Stimulated activated naive CD8-positive, alpha-beta T cell treated with anti-CD3 and anti-CD28 coated beads, Interleukin-15, amount 100 ng/mL, for 72 hours (primary cell): ENCODE data around the gene SLIT3.

Experiments used
- ATAC-seq: fragments of 150-1000 bp; cut with Tn5 transposase; 2 replicates; pipeline ENCODE4 v1.10.0; 2021; ENCODE audit warnings: mild to moderate bottlenecking, moderate library complexity
- DNase-seq, 2 donors: peaks; one replicate each; pipeline ENCODE4 v3.0.0; 2021 to 2022
- H3K27ac Mint-ChIP-seq, 2 donors: one replicate each; pipeline ENCODE4 v1.8.0; 2022; ENCODE audit warnings: mild to moderate bottlenecking in 2 of 2, mixed read lengths in 2 of 2, moderate library complexity in 2 of 2
- H3K27me3 Mint-ChIP-seq: one replicate; pipeline ENCODE4 v1.8.0; 2022; ENCODE audit warnings: mixed read lengths
- H3K4me1 Mint-ChIP-seq: one replicate; pipeline ENCODE4 v1.8.0; 2022; ENCODE audit warnings: mild to moderate bottlenecking, mixed read lengths
- H3K4me3 Mint-ChIP-seq, 2 donors: one replicate each; pipeline ENCODE4 v1.8.0; 2022; ENCODE audit warnings: mild to moderate bottlenecking in 2 of 2, mixed read lengths in 2 of 2, moderate library complexity in 1 of 2
- H3K9me3 Mint-ChIP-seq, 2 donors: one replicate each; pipeline ENCODE4 v1.8.0; 2022; ENCODE audit warnings: mixed read lengths in 2 of 2

The SLIT3 gene

DNA sequence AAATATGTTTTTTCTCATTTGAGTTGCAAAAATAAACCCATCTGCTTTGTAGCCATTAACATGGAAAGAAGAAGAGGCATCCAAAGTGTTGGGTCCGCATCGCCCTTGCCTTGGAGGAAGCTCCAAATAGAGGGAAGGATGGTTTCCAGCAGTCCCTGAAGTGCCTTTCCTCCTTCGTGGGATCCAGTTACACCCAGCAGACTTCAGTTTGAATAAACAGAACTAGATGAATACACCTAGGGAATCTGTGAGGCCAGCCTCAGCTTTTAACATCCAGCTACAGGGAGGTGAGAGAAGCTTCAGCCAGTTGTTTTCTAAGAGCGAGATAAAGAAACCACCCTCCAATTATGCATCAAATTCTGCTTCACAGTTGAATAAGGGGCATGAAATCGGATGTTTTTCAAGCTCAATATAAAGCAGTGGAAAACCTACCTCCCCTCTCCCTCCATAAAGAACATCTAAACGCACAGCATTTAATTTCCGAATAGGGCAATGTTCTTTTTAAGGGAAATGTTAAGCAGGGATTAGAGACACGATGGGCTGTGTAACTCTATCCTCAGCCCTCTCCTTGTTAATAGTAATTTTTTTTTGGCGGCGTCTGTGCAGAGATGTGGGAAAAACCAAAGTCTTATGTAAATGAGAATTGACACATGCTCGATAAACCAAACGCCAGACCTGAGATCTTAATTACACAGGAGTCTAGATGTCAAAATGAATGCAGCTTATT is 264.7 kb downstream of the SLIT3 start:
- H3K9me3 Mint-ChIP-seq: peaks cover 0 to 4% of the 10 kb centered on the region in 2 donors
- H3K4me1 Mint-ChIP-seq: no peaks in the 10 kb centered on the region
- ATAC-seq (no peak), DNase-seq (no peak)
- H3K4me3 Mint-ChIP-seq: no peak overlapping the region
- no peak overlapping the region for H3K27ac Mint-ChIP-seq
- peaks cover 10% of the 10 kb centered on the region for H3K27me3 Mint-ChIP-seq

DNA sequence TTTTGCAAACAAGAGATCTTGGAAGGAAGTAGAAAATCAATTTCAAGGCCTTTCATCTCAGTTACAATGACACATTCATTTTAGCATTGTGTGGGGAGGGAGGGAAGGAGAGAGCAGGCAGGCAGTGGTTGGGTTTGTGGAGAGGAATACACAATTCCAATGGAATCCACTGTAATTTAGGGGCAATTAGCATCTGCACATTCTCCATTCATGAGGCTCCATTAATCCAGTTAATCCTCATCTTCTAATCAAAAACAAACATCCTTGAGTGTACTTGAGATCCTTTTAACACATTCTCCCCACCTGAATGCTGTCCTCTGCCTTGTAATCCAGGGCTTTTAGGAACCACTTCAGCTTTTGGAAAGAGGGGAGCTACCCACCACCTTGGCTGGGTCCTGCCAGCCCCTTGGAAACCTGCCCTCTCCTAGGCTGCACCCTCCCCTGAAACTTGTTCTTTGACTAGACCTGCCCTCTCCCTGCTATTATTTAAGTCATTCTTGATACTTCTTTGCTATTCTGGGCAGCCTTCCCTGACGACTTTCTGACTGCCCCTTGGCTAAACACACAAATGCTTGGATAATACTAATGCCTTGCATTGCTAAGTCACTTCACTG is 271.2 kb downstream of the SLIT3 start:
- DNase-seq (no peak), ATAC-seq (no peak)
- no peak overlapping the region for H3K4me3 Mint-ChIP-seq
- peaks cover 0 to 4% of the 10 kb centered on the region in 2 donors for H3K9me3 Mint-ChIP-seq
- H3K4me1 Mint-ChIP-seq: no peaks in the 10 kb centered on the region
- peaks cover 30% of the 10 kb centered on the region for H3K27me3 Mint-ChIP-seq
- H3K27ac Mint-ChIP-seq: no peak overlapping the region

DNA sequence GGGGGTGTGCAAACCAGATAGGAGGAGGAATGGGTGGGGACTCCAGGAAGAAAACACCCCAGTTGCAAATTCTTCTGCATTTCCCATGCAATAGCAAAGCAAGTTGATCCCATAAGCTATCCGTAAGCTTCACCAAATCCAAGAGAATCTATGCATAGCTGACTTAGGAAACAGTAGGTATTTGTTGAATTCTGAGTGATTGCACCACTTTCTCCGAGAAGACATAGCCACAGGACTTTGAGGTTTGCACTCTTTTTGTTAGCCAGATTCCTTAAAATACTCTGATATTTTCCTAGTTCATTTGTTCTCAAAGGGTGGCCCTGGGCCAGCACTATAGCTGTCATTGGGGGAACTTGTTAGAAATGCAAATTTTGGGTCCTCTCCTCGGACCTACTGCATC is 271.9 kb downstream of the SLIT3 start:
- no peak overlapping the region for H3K27ac Mint-ChIP-seq
- no peak for ATAC-seq
- peaks cover 37% of the 10 kb centered on the region for H3K27me3 Mint-ChIP-seq
- H3K4me1 Mint-ChIP-seq: no peaks in the 10 kb centered on the region
- H3K9me3 Mint-ChIP-seq: peaks cover 0 to 4% of the 10 kb centered on the region in 2 donors
- DNase-seq: no peak
- H3K4me3 Mint-ChIP-seq: no peak overlapping the region

DNA sequence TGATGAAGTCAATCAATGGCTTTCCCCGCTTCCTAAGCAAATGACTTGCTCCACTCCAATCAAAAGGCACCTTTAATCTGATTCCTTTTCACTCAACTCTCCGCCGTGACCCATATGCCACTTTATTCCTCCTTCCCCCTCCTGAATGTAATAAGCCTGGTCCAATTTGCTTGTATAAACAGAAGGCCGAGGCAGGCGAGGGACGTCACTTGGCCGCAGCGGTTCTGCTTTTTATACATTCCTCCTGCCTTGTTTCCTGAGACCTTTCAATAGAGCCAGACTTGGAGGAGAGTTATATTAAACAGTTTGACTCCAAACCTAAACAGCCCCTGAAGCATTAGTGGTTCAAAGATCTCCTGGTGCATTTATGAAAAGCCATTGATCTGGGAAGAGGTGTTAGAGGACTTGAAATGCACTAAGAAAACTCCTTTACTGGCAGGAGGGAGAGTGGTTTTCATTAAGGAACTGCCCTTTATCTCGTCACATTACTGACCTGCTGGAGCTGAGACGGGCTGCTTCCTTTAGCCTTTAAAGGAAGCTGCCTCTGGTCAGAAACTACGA is 273.4 kb downstream of the SLIT3 start:
- no peak overlapping the region for H3K4me3 Mint-ChIP-seq
- H3K9me3 Mint-ChIP-seq: no peaks in the 10 kb centered on the region
- ATAC-seq (no peak), DNase-seq (no peak)
- H3K27me3 Mint-ChIP-seq: peaks cover 41% of the 10 kb centered on the region
- H3K4me1 Mint-ChIP-seq: no peaks in the 10 kb centered on the region
- H3K27ac Mint-ChIP-seq: no peak overlapping the region

DNA sequence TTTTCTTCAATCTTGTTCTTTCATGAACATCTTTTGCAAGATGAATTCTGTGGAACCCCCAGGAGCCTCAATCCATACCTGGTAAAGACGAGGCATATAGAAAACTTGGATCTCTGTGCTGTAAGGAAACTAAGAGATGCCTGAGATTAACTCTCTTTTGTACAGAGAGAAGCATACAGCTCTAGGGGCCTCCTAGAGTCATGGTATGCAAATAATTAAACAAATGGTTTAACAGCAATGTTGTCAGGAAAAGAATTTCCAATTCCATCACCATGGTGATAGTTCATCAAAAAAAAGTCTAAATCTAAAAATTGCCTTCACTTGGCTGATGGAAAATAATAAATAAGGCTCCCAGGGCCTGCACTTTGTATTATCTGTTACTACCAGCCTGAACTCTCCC is 275.4 kb downstream of the SLIT3 start:
- Mint-ChIP-seq H3K4me3 (no peak overlapping the region), H3K27me3 (peaks cover 41% of the 10 kb centered on the region)

DNA sequence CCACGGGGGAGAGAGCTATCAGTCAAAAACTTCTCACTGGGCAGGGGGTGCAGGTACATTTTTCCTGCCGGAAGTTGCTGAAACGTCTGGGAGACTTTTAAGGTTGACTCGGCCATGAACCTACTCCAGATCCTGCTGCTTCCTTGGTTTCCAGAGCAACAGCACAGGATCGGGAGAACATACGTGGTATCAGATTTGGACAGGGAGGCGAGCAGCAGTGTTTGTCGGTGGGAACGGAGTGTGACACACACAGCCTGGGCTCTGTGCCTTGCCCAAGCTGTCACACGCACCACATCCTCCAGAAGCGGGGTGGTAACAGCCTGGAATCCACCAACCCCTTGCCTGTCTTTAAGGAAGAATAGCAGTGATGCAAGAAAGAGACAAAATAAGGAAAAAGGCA is 276.5 kb downstream of the SLIT3 start:
- Mint-ChIP-seq H3K27ac (no peak overlapping the region), H3K9me3 (no peaks in the 10 kb centered on the region), H3K27me3 (peaks cover 41% of the 10 kb centered on the region), H3K4me3 (no peak overlapping the region), H3K4me1 (no peaks in the 10 kb centered on the region)
- no peak for ATAC-seq
- DNase-seq: no peak

More for the DNA sequence above, 275.4 kb downstream of the SLIT3 start:
- no peak overlapping the region for H3K27ac Mint-ChIP-seq
- no peaks in the 10 kb centered on the region for H3K9me3 Mint-ChIP-seq
- ATAC-seq (no peak), DNase-seq (no peak)
- H3K4me1 Mint-ChIP-seq: no peaks in the 10 kb centered on the region

DNA sequence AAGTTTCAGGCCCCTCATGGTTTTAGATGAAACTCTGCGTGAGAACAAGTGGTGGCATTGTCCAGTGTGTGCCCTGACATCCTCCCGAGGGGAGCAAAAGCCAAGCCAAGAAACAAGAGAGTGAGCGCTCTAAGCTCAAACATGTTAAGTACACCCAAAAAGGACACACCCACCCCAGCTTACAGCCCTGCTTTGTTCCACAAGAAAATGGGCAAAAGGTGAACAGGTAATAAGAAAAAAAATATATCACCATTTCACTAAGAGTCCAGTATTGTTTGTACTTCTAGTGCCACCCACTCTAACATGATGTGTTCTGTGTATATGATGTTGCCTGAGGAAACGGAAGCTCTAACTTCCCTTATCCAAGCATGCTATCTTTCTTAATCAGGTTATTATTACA is 278.2 kb downstream of the SLIT3 start:
- ATAC-seq (no peak), DNase-seq (no peak)
- Mint-ChIP-seq H3K4me3 (no peak overlapping the region), H3K27ac (no peak overlapping the region), H3K27me3 (peaks cover 31% of the 10 kb centered on the region), H3K4me1 (no peaks in the 10 kb centered on the region), H3K9me3 (no peaks in the 10 kb centered on the region)

DNA sequence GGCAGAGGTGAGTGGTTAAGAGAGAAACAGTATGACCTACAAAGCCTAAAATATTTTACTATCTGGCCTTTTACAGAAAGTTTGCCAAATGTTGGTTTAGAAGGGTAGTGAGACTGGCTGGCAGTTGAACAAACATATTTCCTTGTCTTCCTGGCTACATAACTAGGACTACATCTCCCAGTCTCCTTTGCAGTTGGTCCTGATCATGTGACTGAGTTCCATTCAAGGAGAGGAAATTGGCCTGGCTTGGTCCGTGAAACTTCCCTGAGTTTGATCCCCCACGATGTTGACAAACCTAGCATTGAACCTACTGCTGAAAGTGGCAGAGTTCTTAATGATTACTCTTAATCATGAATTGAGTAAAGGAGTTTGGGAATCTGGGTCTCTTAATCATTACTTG is 280.8 kb downstream of the SLIT3 start:
- H3K27me3 Mint-ChIP-seq: peaks cover 15% of the 10 kb centered on the region
- H3K4me3 Mint-ChIP-seq: no peak overlapping the region
- DNase-seq: no peak
- no peaks in the 10 kb centered on the region for H3K9me3 Mint-ChIP-seq
- ATAC-seq: no peak
- H3K4me1 Mint-ChIP-seq: no peaks in the 10 kb centered on the region
- H3K27ac Mint-ChIP-seq: no peak overlapping the region

DNA sequence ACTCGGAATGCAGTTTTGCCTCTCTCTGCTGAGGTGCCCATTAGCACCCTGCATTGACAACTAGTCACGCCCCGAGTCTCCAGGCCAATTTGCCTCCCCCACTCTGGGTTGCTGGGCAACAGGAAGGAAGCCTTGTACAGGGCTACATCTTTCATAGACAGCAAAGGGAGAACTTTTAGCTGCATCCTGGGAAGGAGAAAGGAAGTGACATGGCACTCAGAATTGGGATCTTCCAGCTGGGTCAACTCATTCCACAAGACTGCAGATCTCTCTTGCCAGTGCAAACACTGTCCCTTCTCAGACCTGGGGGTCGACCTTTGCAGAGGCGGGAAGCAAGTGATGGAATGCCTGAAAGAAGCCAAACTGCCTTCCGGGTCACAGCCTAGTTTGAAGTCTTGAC is 282.0 kb downstream of the SLIT3 start:
- no peak overlapping the region for H3K4me3 Mint-ChIP-seq
- DNase-seq: no peak
- peaks cover 9% of the 10 kb centered on the region for H3K27me3 Mint-ChIP-seq
- H3K4me1 Mint-ChIP-seq: no peaks in the 10 kb centered on the region
- H3K9me3 Mint-ChIP-seq: no peaks in the 10 kb centered on the region
- ATAC-seq: no peak
- H3K27ac Mint-ChIP-seq: no peak overlapping the region

DNA sequence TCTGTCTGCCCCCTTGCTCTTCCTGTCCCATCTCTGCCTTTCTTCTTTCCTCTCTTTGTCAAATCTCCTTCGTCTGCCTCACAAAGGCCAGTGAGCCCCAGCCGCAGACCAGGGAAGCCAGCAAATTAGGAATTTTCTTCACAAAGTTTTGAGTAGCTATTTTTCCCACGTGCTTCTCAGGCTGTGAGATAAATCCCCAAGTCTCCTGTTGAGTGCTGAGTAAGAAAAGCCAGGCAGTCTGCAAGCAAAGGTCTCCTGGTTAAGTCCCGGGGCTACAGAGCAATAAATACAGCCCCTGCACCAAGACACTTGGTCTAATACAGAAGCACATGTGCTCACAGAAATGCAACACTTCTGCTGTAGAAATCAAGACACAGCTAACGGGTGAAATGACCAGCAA is 284.9 kb downstream of the SLIT3 start:
- Mint-ChIP-seq H3K4me1 (no peaks in the 10 kb centered on the region), H3K9me3 (no peaks in the 10 kb centered on the region), H3K27me3 (peaks cover 15% of the 10 kb centered on the region), H3K4me3 (no peak overlapping the region), H3K27ac (no peak overlapping the region)
- ATAC-seq (no peak), DNase-seq (no peak)

DNA sequence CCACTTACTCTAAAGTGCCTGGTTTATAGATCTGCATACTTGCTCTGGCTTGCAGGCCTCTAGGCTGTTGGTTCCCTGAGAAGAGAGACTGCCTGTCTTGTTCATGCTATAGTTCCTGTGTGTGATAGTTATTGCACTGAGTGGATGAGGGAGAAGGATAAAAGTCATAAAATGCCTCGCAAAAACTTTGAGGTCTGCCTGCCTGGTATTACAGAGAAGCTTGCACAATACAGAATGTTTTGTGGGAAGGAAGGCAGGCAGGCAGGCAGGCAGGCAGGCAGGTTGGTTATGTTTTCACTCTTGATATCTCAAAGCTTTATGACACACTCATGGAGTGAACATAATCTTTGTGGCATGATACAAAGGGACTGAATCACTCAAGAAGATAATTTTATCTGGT is 287.1 kb downstream of the SLIT3 start:
- H3K27me3 Mint-ChIP-seq: peaks cover 31% of the 10 kb centered on the region
- H3K4me3 Mint-ChIP-seq: no peak overlapping the region
- DNase-seq: no peak
- no peak for ATAC-seq
- H3K27ac Mint-ChIP-seq: no peak overlapping the region
- no peaks in the 10 kb centered on the region for H3K9me3 Mint-ChIP-seq
- H3K4me1 Mint-ChIP-seq: no peaks in the 10 kb centered on the region

DNA sequence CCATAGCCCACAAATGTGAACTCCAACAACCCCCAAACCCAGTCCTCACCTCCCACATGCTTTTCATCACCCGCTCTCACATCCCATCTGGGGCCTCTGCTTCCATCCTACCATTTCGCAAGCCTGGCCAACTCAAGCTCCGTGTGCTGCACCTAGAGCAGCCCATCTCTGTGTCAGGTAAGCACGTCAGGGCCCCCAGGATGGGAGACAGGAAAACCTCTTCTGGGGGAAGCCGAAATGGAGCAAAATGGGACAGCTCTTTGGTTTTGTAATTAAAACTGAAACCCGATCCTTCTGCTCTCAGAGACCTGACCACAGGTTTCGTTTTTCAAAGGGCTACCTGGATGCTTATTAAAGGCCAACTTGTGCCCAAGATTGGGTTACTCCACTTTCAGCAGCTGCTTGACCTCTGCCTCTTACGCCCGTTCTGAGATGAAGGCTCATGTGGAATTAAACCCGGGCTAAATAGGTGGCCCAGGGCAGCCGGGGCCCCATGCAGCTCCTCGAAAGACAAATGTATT is 287.7 kb downstream of the SLIT3 start:
- H3K27ac Mint-ChIP-seq: no peak overlapping the region
- H3K4me3 Mint-ChIP-seq: no peak overlapping the region
- DNase-seq (no peak), ATAC-seq (no peak)
- peaks cover 32% of the 10 kb centered on the region for H3K27me3 Mint-ChIP-seq
- H3K9me3 Mint-ChIP-seq: no peaks in the 10 kb centered on the region
- H3K4me1 Mint-ChIP-seq: no peaks in the 10 kb centered on the region

DNA sequence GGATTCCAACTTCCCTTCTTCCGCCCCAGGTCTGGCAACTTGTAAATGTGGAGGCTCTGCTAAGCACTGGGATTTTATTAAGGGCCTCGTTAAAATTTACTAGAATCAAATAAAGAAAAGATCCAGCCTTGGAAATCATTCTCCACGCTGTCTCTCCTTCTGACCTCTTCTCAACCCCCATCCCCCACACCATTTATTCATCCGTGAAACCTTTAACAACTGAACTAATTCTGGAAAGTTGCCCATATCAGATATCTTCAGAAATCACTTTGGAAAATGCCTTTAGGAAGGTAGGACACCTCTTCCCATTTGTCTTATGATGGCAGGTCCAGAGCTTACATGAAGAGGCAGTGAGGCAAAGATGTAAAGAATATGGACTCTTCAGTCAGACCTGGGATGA is 288.5 kb downstream of the SLIT3 start:
- H3K27me3 Mint-ChIP-seq: peaks cover 32% of the 10 kb centered on the region
- H3K27ac Mint-ChIP-seq: peak overlapping the region in 1 of 2 donors; percentile 27
- no peaks in the 10 kb centered on the region for H3K4me1 Mint-ChIP-seq
- no peak for ATAC-seq
- no peak for DNase-seq
- H3K9me3 Mint-ChIP-seq: no peaks in the 10 kb centered on the region
- H3K4me3 Mint-ChIP-seq: no peak overlapping the region

DNA sequence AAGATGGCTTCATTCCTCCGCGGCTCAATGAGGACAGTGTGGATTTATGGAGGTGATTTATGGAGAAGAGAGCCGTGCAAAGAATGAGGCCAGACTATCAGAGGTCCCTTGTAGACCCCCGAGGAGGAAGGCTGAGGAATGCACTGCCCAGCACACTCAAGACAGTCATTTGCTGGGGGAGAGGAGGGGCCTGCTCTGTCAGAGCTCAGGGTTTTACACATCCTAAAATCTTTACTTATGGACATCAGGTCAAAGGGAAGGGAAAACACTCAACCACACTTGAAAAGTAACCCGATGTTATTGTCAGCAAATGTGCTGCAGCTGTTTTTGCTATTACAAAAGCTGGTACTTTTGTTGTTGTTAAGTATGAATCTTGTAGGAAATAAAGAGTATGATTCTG is 289.5 kb downstream of the SLIT3 start:
- H3K27me3 Mint-ChIP-seq: peaks cover 32% of the 10 kb centered on the region
- DNase-seq (no peak), ATAC-seq (no peak)
- H3K9me3 Mint-ChIP-seq: no peaks in the 10 kb centered on the region
- no peak overlapping the region for H3K27ac Mint-ChIP-seq
- H3K4me3 Mint-ChIP-seq: no peak overlapping the region
- H3K4me1 Mint-ChIP-seq: no peaks in the 10 kb centered on the region

DNA sequence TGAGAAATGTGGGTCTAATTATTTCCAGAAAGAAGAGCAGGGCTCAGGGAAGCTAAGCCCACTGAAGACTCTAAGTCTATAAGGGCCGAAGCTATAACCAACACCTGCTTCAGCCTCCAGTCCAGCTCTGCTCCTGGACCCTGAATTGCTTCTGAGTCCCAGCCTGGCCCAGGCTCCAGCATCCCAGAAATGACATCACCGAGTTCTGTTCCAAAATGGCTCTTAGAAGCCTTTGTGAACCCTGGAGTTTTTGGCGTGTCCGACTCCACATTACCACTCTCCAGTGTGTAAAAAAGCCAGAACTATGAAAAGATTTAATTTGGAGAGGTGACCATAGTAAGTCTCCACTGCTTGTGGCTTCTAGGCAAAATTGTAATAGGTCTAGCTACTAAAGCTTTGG is 289.9 kb downstream of the SLIT3 start:
- ATAC-seq (no peak), DNase-seq (no peak)
- peaks cover 32% of the 10 kb centered on the region for H3K27me3 Mint-ChIP-seq
- no peaks in the 10 kb centered on the region for H3K4me1 Mint-ChIP-seq
- no peak overlapping the region for H3K4me3 Mint-ChIP-seq
- no peaks in the 10 kb centered on the region for H3K9me3 Mint-ChIP-seq
- no peak overlapping the region for H3K27ac Mint-ChIP-seq

DNA sequence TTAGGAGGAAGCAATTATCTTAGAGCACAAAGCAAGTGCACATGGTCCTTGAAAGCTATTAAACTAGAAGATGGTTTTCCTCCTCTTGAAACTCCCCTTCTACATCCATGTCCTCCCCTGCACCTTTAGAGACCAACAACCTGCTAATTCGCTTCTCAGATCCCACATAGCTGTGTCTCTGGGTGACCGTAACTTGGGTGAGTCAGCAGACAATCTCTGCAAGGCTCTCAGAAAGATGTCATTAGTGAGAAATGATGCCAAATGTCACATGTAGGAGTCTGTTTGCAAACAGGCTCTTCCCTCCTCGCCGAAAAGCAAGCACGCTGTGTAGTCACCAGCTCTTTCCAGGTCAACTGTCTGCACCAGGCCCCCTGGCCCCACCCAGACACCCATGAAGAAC is 291.8 kb downstream of the SLIT3 start:
- no peaks in the 10 kb centered on the region for H3K9me3 Mint-ChIP-seq
- H3K27me3 Mint-ChIP-seq: peaks cover 28% of the 10 kb centered on the region
- H3K4me1 Mint-ChIP-seq: no peaks in the 10 kb centered on the region
- H3K27ac Mint-ChIP-seq: no peak overlapping the region
- DNase-seq (no peak), ATAC-seq (no peak)
- H3K4me3 Mint-ChIP-seq: no peak overlapping the region
